NOMO-1 treated with DMSO at 0.1 percent for 48 hours (cell line): Measurements from ENCODE around the gene SELENOF.
"Not testable (repeated sequence)": the region's sequence is repeated elsewhere in the genome, so short reads cannot be mapped to it uniquely, and the experiment has no call there.

Experiments
- DNase-seq: peaks from one replicate; lab custom pipeline; 2025; ENCODE audit not compliant: unreplicated experiment; lab: John Stamatoyannopoulos, UW

The SELENOF gene

DNA sequence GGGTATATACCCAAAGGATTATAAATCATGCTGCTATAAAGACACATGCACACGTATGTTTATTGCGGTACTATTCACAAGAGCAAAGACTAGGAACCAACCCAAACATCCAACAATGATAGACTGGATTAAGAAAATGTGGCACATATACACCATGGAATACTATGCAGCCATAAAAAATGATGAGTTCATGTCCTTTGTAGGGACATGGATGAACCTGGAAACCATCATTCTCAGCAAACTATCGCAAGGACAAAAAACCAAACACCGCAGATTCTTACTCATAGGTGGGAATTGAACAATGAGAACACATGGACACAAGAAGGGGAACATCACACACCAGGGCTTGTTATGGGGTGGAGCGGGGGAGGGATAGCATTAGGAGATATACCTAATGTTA, 94.0 kb downstream of the SELENOF start:
- DNase-seq: not testable (repeated sequence)

DNA sequence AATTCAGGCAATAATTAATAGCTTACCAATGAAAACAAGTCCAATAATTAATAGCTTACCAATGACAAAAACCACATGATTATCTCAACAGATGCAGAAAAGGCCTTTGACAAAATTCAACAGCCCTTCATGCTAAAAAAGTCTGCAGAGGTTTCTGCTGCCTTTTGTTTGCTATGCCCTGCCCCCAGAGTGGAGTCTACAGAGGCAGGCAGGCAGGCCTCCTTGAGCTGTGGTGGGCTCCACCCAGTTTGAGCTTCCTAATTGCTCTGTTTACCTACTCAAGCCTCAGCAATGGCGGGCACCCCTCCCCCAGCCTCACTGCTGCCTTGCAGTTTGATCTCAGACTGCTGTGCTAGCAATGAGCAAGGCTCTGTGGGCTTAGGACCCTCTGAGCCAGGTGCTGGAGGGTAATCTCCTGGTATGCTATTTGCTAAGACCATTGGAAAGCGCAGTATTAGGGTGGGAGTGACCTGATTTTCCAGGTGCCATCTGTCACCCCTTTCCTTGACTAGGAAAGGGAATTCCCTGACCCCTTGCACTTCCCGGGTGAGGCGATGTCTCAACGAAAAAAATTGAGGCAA, 96.6 kb downstream of the SELENOF start:
- DNase-seq: not testable (repeated sequence)

DNA sequence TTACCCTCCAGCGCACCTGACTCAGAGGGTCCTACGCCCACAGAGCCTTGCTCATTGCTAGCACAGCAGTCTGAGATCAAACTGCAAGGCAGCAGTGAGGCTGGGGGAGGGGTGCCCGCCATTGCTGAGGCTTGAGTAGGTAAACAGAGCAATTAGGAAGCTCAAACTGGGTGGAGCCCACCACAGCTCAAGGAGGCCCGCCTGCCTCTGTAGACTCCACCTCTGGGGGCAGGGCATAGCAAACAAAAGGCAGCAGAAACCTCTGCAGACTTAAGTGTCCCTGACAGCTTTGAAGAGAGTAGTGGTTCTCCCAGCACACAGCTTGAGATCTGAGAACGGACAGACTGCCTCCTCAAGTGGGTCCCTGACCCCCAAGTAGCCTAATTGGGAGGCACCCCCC, 99.8 kb downstream of the SELENOF start:
- not testable (repeated sequence) for DNase-seq
